DOHH2 (cell line): ENCODE measurements around the gene DLX2.
"Not testable (repeated sequence)": the region's sequence is repeated elsewhere in the genome, so short reads cannot be mapped to it uniquely, and the experiment has no call there.

Experiments
- H3F3A ChIP-seq: fragments of 200-600 bp; sonication (generic), shearing (Covaris generic); 2 replicates; pipeline ENCODE4 v1.6.0; 2016; ENCODE audit warnings: antibody characterized with exemption, mild to moderate bottlenecking; ENCODE audit not compliant: control insufficient read depth, insufficient read depth
- H3K27ac ChIP-seq: fragments of 200-600 bp; sonication (generic); 2 replicates; pipeline ENCODE4 v1.5.1; 2014; ENCODE audit warnings: low read depth, mild to moderate bottlenecking, low read length, moderate library complexity
- H3K27me3 ChIP-seq: fragments of 200-600 bp; sonication (generic); 2 replicates; pipeline ENCODE4 v1.6.1; 2014; ENCODE audit warnings: mild to moderate bottlenecking, low read length, mixed read lengths; ENCODE audit not compliant: control insufficient read depth
- H3K36me3 ChIP-seq: fragments of 200-600 bp; sonication (generic); 2 replicates; pipeline ENCODE4 v1.6.1; 2014; ENCODE audit warnings: mild to moderate bottlenecking, low read length, moderate library complexity, mixed read lengths; ENCODE audit not compliant: control insufficient read depth
- H3K4me1 ChIP-seq: fragments of 200-600 bp; sonication (generic); 2 replicates; pipeline ENCODE4 v1.6.1; 2014; ENCODE audit warnings: mild to moderate bottlenecking, low read length, mixed read lengths; ENCODE audit not compliant: control insufficient read depth
- H3K4me2 ChIP-seq: fragments of 200-600 bp; sonication (generic); 2 replicates; pipeline ENCODE4 v1.6.0; 2014; ENCODE audit warnings: mild to moderate bottlenecking, low read length, moderate library complexity
- H3K4me3 ChIP-seq: fragments of 200-600 bp; sonication (generic); 2 replicates; pipeline ENCODE4 v1.5.1; 2014; ENCODE audit warnings: mild to moderate bottlenecking, low read length, mixed read lengths
- H3K79me2 ChIP-seq: fragments of 200-600 bp; sonication (generic); 2 replicates; pipeline ENCODE4 v1.6.1; 2014; ENCODE audit warnings: mild to moderate bottlenecking, low read length, mixed read lengths; ENCODE audit not compliant: control insufficient read depth
- H3K9me2 ChIP-seq: fragments of 200-600 bp; sonication (generic); replicated peaks from 2 replicates; pipeline ENCODE4 v1.6.1; 2014; ENCODE audit warnings: mild to moderate bottlenecking, low read length, mixed read lengths; ENCODE audit not compliant: control insufficient read depth
- H3K9me3 ChIP-seq: fragments of 200-600 bp; sonication (generic); 2 replicates; pipeline ENCODE4 v1.6.1; 2014; ENCODE audit warnings: antibody characterized with exemption, low read length, mixed read lengths; ENCODE audit not compliant: control insufficient read depth, insufficient read depth
- H4K20me1 ChIP-seq: fragments of 200-600 bp; sonication (generic); 2 replicates; pipeline ENCODE4 v1.6.0; 2014; ENCODE audit warnings: low read depth, mild to moderate bottlenecking, antibody characterized with exemption, low read length, moderate library complexity; ENCODE audit not compliant: control insufficient read depth, insufficient read depth
- EZH2phosphoT487 ChIP-seq: fragments of 200-600 bp; sonication (generic); IDR thresholded peaks from 2 replicates; pipeline ENCODE4 v1.6.1; 2017; ENCODE audit warnings: borderline replicate concordance, mild to moderate bottlenecking, antibody characterized with exemption, low read length, moderate library complexity, mixed read lengths
- TF ChIP-seq, protein P1 (sequence below): fragments of 200-600 bp; sonication (generic); IDR thresholded peaks from one replicate; pipeline ENCODE4 v1.5.1; 2014; ENCODE audit warnings: antibody characterized with exemption, mild to moderate bottlenecking, low read depth, low read length; ENCODE audit not compliant: poor library complexity, severe bottlenecking

The DLX2 gene

DNA sequence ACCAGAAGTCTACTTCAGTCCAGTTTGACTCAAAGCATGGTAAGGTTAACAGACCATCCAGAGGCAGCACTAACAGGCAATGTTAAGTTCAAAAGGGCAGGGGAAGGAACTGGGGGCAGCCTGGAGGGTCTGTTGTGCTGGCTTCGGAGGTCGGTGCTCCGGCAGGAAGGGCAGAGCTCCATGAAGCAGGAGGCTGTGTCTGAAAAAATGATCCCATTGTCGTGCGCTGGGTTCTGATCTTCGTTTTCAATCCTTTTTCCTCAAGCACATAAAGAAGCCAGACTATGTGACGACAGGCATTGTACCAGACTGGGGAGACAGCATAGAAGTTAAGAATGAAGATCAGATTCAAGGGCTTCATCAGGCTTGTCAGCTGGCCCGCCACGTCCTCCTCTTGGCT lies 39.3 kb downstream of the DLX2 start:
- H3K4me1 ChIP-seq: no peaks in the 10 kb centered on the region
- H3K9me3 ChIP-seq: no peaks in the 10 kb centered on the region
- TF ChIP-seq, protein P1, sequence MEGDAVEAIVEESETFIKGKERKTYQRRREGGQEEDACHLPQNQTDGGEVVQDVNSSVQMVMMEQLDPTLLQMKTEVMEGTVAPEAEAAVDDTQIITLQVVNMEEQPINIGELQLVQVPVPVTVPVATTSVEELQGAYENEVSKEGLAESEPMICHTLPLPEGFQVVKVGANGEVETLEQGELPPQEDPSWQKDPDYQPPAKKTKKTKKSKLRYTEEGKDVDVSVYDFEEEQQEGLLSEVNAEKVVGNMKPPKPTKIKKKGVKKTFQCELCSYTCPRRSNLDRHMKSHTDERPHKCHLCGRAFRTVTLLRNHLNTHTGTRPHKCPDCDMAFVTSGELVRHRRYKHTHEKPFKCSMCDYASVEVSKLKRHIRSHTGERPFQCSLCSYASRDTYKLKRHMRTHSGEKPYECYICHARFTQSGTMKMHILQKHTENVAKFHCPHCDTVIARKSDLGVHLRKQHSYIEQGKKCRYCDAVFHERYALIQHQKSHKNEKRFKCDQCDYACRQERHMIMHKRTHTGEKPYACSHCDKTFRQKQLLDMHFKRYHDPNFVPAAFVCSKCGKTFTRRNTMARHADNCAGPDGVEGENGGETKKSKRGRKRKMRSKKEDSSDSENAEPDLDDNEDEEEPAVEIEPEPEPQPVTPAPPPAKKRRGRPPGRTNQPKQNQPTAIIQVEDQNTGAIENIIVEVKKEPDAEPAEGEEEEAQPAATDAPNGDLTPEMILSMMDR: no peak
- TF ChIP-seq EZH2phosphoT487: no peak
- no peak overlapping the region for H3K4me3 ChIP-seq
- H3K9me2 ChIP-seq: no peaks in the 10 kb centered on the region
- H3K27me3 ChIP-seq: no peaks in the 10 kb centered on the region
- no peaks in the 10 kb centered on the region for H3K36me3 ChIP-seq
- no peak overlapping the region for H3K27ac ChIP-seq
- no peaks in the 10 kb centered on the region for H3K79me2 ChIP-seq
- no peaks in the 10 kb centered on the region for H4K20me1 ChIP-seq
- no peaks in the 10 kb centered on the region for H3F3A ChIP-seq
- no peak overlapping the region for H3K4me2 ChIP-seq

DNA sequence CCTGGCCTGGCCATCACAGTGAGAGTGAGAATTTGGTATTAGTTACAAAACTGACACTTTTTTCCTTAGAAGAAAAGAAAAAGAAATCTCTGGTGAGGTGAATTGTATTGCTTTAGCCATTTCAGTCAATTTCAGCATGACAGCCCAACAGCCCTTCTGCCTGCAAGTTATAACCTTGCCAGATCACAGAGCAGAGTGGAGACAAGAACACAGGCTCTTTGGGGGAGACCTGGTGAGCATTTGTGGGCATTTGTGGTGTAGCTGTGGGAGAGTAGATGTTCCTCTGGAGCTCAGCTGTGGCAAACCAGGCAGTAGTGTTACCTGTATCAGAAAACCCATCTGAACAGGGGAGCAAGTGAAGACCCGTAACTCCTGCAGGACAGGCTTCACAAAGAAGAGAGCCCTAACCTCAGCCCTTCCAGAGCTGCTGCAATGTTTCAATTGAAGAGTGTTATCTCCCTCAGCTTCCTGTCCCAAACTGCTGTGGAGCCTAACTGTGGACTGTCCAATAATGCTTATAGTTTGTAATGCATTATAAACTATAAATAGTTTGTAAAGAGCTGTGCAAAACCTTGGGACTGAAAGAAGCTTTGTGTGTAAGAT lies 40.2 kb downstream of the DLX2 start:
- Histone ChIP-seq H3F3A (no peaks in the 10 kb centered on the region), H3K4me1 (no peaks in the 10 kb centered on the region), H3K4me2 (no peak overlapping the region), H3K9me3 (no peaks in the 10 kb centered on the region), H3K27me3 (no peaks in the 10 kb centered on the region), H4K20me1 (no peaks in the 10 kb centered on the region), H3K4me3 (no peak overlapping the region), H3K79me2 (no peaks in the 10 kb centered on the region), H3K9me2 (no peaks in the 10 kb centered on the region), H3K36me3 (no peaks in the 10 kb centered on the region), H3K27ac (no peak overlapping the region)
- TF ChIP-seq, protein P1: no peak
- no peak for TF ChIP-seq EZH2phosphoT487

DNA sequence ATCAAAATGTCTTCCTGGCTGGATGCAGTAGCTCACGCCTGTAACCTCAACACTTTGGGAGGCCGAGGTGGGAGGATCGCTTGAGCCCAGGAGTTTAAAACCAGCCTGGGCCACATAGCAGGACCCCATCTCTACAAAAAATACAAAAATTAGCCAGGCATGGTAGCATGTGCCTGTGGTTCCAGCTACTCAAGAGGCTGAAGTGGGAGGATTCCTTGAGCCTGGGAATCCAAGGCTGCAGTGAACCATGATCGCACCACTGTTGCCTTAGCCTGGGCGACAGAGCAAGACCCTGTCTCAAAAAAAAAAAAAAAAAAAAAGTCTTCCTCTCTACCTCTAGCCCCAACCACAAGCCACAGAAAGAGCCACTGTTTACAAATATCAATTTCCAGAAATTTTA lies 42.6 kb downstream of the DLX2 start:
- not testable (repeated sequence) for H3K27ac ChIP-seq

DNA sequence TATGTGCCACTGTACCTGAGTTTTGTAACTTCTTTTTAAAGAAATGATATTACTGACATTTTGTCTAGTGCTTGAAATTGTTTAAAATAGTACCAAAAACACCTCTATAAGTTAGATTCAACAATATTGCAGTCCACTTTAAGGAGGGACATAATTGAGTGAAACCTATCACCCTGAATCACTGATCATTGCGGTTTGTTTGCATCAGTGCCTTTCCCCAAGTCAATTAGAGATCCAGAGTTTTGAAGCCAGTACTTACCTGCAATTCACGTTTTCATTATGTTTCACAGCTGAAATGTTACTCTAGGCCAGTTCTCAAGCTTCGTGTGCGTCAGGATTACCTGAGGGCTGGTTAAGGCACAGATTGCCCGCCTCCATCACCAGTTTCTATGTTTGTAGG lies 44.0 kb downstream of the DLX2 start:
- no peak overlapping the region for H3K4me2 ChIP-seq
- H3K4me1 ChIP-seq: no peaks in the 10 kb centered on the region
- H4K20me1 ChIP-seq: no peaks in the 10 kb centered on the region
- H3K9me2 ChIP-seq: no peaks in the 10 kb centered on the region
- TF ChIP-seq, protein P1: no peak
- no peaks in the 10 kb centered on the region for H3K27me3 ChIP-seq
- no peaks in the 10 kb centered on the region for H3K79me2 ChIP-seq
- no peaks in the 10 kb centered on the region for H3F3A ChIP-seq
- no peak overlapping the region for H3K4me3 ChIP-seq
- H3K36me3 ChIP-seq: no peaks in the 10 kb centered on the region
- H3K27ac ChIP-seq: no peak overlapping the region
- no peaks in the 10 kb centered on the region for H3K9me3 ChIP-seq

More for the DNA sequence above, 42.6 kb downstream of the DLX2 start:
- H3K79me2 ChIP-seq, H3K4me2 ChIP-seq, H3K4me3 ChIP-seq, H3K9me3 ChIP-seq, H3K9me2 ChIP-seq, H3K4me1 ChIP-seq, H3K36me3 ChIP-seq, H4K20me1 ChIP-seq, H3K27me3 ChIP-seq, H3F3A ChIP-seq: not testable (repeated sequence)
